Measurements from ENCODE around the gene N4BP2L1.

The N4BP2L1 gene

DNA sequence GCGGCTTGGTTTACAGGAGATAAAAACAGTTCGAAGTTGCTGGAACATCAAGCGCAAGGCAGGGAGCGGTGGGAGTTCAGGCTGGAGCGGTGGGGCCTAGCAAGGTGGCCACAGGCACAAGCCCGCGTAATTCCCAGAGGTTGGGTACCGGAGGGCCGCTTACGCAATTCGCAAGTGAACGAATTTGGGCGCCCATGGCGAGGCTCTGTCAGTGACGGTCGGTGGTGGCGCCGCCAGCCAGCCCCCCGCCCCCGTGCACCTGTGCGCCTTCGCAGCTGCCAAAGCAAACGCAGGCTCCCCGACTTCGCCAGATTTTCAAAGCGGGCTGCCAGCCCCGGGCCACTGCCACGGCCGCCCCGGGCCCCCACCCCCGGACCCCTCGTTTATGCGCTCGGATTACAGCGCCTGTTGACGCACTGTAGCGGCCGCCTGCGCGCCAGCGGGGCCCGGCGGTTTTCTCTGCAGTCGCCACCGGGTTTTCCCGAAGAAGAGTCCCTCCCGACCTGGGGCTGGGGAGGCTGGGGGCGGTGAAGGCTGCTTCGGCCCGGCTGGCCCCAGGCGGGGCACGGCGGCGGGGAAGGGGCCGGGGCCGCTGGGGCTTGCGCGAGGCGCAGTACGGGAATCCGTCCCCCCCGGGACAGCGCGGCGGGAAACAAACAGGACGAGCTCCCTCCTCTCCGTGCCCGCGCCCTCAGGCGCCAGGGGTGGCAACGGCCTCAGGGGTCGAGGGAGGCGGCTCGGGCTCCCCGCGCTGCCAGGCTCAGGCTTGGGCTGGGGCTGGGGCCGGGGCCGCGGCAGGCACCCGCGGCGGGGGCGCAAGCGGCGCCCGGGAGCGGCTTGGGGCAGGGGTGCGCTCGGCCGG is 709 bp downstream of the N4BP2L1 start:
- Histone ChIP-seq H3K79me2 (ENCODE audit: insufficient read depth, low read length) (no peaks in the 10 kb centered on the region), H3K9ac (ENCODE audit: low read length) (peak overlapping the region; percentile 45; the same call in 1 of the 2 replicates), H4K20me1 (ENCODE audit: low read depth, low read length) (no peaks in the 10 kb centered on the region), H3K4me2 (ENCODE audit: low read depth, low read length, poor library complexity, severe bottlenecking) (peak overlapping the region; percentile 68), H3K4me3 (ENCODE audit: insufficient read depth, low read length, poor library complexity, severe bottlenecking) (peak overlapping the region; percentile 57), H3F3A (ENCODE audit: insufficient read depth) (0 out of 2 replicates have a peak, but pooled peaks cover 3% of the 10 kb centered on the region), H3K27ac (ENCODE audit: low read depth, low read length) (no peak overlapping the region), H3K9me3 (ENCODE audit: insufficient read depth, low read length) (no peaks in the 10 kb centered on the region), H2AFZ (ENCODE audit: low read depth, low read length, severe bottlenecking) (peak overlapping the region; percentile 75), H3K27me3 (ENCODE audit: low read length) (no peaks in the 10 kb centered on the region), H3K9me2 (replicated peaks; ENCODE audit: insufficient read depth, low read length) (no peaks in the 10 kb centered on the region), H3K36me3 (ENCODE audit: low read length) (no peaks in the 10 kb centered on the region)
- no peak for TF ChIP-seq EZH2phosphoT487 (conservative IDR thresholded peaks at IDR 0.05; ENCODE audit: low read length)
- TF ChIP-seq CTCF (IDR thresholded peaks at IDR 0.05; ENCODE audit: insufficient read depth, low read length, poor library complexity, severe bottlenecking): no peak

DNA sequence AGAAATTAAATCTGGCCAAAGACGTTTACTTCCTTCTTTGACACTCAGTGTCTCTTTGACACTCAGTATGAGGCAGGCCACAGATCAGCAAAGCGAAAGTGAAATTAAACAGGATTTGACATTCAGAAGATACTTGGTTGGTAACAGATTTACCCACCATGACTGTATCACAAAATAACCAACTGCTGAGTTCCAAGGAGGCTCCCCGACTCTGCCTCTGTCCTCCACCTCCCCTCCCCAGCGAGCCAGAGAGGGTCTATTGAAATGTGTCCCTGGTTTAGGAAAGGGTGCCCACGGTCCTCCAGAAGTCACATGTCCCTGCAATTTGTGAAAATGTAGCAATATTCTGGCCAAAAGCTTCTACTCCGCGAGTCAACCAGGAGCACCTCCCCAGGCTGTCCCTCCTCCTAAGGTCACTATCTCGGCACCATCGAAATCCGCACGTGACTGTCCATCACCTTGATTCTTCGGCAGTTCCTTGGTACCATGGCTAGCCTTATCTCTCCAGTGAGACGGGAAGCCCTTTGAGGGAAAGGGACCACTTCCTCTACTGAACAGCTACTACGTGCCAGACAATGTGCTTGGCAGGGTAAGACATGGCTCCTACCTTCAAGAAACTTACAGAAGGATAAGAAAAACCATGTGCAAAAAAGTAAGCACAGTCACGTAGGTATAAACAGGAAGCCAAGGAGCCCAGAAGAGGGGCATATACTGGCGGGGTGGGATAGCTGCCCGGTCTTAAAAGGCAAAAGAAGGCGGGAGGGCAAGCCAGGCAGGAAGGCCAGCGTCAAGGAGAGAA is 1.5 kb downstream of the N4BP2L1 start:
- TF ChIP-seq EZH2phosphoT487 (conservative IDR thresholded peaks at IDR 0.05; ENCODE audit: low read length) (no peak), CTCF (IDR thresholded peaks at IDR 0.05; ENCODE audit: insufficient read depth, low read length, poor library complexity, severe bottlenecking) (no peak)
- Histone ChIP-seq H3K9me2 (replicated peaks; ENCODE audit: insufficient read depth, low read length) (no peaks in the 10 kb centered on the region), H3K36me3 (ENCODE audit: low read length) (no peaks in the 10 kb centered on the region), H2AFZ (ENCODE audit: low read depth, low read length, severe bottlenecking) (peak overlapping the region; percentile 75), H3K27ac (ENCODE audit: low read depth, low read length) (no peak overlapping the region), H3F3A (ENCODE audit: insufficient read depth) (0 out of 2 replicates have a peak, but pooled peaks cover 3% of the 10 kb centered on the region), H3K9me3 (ENCODE audit: insufficient read depth, low read length) (no peaks in the 10 kb centered on the region), H3K4me3 (ENCODE audit: insufficient read depth, low read length, poor library complexity, severe bottlenecking) (peak overlapping the region; percentile 57), H3K9ac (ENCODE audit: low read length) (peak overlapping the region; percentile 45; the same call in 1 of the 2 replicates), H3K79me2 (ENCODE audit: insufficient read depth, low read length) (no peaks in the 10 kb centered on the region), H3K4me2 (ENCODE audit: low read depth, low read length, poor library complexity, severe bottlenecking) (peak overlapping the region; percentile 68), H3K27me3 (ENCODE audit: low read length) (no peaks in the 10 kb centered on the region), H4K20me1 (ENCODE audit: low read depth, low read length) (no peaks in the 10 kb centered on the region)

DNA sequence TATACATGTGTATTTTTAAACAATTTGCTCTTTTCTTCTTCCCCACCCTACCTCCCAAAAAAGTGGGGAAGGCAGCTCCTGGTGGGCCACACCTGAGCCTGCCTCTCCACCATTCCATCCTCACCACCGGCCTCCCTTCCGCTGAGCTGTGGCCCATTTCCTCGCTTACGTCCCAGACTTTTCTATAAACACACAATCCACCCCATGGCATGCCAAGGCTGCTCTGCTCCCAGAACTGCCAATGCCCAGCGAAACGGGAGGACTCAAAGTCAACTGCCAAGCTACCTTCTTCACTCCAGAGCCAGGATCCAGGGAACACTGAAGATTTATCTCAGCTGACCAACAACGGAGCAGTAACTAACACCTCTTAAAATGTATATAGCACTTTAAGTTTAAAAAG is 2.8 kb downstream of the N4BP2L1 start:
- no peaks in the 10 kb centered on the region for H3K9me2 ChIP-seq (replicated peaks; ENCODE audit: insufficient read depth, low read length)
- no peak overlapping the region for H2AFZ ChIP-seq (ENCODE audit: low read depth, low read length, severe bottlenecking)
- TF ChIP-seq CTCF (IDR thresholded peaks at IDR 0.05; ENCODE audit: insufficient read depth, low read length, poor library complexity, severe bottlenecking): no peak
- TF ChIP-seq EZH2phosphoT487 (conservative IDR thresholded peaks at IDR 0.05; ENCODE audit: low read length): no peak
- no peaks in the 10 kb centered on the region for H3K27me3 ChIP-seq (ENCODE audit: low read length)
- no peak overlapping the region for H3K4me2 ChIP-seq (ENCODE audit: low read depth, low read length, poor library complexity, severe bottlenecking)
- no peaks in the 10 kb centered on the region for H4K20me1 ChIP-seq (ENCODE audit: low read depth, low read length)
- H3K9ac ChIP-seq (ENCODE audit: low read length): no peak overlapping the region
- no peaks in the 10 kb centered on the region for H3F3A ChIP-seq (ENCODE audit: insufficient read depth)
- H3K27ac ChIP-seq (ENCODE audit: low read depth, low read length): no peak overlapping the region
- no peaks in the 10 kb centered on the region; the same call in 1 of the 2 replicates for H3K9me3 ChIP-seq (ENCODE audit: insufficient read depth, low read length)
- no peaks in the 10 kb centered on the region for H3K36me3 ChIP-seq (ENCODE audit: low read length)
- no peak overlapping the region for H3K4me3 ChIP-seq (ENCODE audit: insufficient read depth, low read length, poor library complexity, severe bottlenecking)
- no peaks in the 10 kb centered on the region for H3K79me2 ChIP-seq (ENCODE audit: insufficient read depth, low read length)

Measured in SU-DHL-6 (cell line).